GM18519 (cell line): Measurements from ENCODE around the gene PDE1C.

Experiments used
- ATAC-seq: cut with Tn5 transposase; IDR thresholded peaks from one replicate; pipeline ENCODE4 v1.9.1; 2021; ENCODE audit warnings: mild to moderate bottlenecking, moderate library complexity; ENCODE audit not compliant: unreplicated experiment, low FRiP score

Gene PDE1C

DNA sequence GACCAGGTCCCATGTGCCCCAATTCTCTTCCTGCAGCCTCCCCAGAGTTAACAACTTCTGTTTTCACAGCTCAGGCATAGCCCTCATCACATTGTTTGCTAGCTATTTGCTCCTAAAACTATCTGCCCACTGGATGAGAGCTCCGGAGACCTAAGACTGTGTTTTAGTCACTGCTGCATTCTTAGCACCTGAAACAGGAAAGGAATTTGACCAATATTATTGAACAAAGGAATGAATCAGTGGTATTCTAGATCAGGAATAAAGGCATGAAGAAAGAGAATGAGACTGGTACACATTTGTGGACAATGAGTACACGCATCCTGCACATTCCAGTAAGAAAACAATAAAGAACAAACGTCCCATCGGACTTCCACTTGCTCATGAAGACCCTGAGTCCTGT is 328.4 kb downstream of the PDE1C start:
- no peak for ATAC-seq

DNA sequence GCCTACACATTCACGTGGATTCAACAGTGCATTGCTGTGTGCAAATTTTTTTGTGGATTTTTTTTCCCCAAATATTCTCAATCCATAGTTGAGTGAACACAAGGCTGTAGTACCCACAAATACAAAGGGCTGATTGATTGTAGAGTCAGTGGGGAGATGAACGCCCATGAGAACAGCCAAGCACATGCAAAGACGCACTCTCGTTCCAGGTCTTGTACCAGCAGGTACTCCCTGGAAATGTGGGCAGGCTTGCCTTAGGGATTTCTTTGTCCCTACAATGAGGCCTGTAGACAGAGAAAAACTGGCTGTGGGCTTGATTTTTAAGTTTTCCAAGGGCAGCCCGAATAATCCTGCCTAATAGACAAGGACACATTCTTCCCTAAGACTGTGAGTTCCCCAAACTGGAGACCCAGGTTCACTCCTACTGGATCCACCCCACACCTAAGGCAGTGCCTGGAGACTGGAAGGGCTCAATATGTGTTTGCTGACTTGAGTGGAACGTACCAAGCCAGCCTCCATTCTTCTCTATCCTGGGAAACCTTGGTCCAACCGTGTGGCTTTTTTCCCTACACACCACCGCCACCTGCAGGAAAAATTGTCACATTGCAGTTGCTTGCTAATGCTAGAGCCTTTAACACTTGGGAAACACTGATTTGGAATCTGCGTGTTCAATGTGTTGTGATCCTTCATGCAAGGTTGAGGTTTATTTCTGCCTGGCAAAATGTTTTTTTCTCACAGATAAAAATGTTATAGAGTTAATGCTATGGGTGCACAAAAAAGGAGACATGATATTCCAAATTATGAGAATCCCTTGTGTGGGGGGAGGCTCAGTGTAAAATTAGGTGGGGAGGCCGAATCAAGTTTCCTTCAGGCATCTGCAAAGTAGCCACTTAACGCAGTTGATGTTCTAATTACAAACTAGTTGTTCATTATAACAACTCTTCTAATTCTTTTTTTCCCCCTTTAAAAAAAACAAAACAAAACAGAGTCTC is 333.9 kb downstream of the PDE1C start:
- no peak for ATAC-seq

DNA sequence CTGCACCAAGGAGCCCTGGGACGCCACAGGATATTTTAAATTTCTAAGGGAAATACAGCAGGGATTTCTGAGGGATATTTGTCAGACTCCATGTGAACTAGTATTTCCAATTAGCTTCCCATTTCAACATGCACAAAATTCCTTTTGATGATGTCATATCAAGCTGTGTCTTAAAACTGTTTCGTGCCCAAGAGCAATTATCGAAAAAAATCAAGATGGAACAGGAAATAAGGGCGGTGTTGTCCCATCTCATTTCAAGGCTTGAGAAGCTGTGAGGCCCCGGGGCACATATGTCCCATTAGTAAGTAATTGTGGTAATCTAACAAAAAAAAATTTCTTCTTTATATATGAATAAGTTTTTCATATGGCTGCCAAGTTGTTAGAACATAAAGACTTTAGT is 335.8 kb downstream of the PDE1C start:
- no peak for ATAC-seq

DNA sequence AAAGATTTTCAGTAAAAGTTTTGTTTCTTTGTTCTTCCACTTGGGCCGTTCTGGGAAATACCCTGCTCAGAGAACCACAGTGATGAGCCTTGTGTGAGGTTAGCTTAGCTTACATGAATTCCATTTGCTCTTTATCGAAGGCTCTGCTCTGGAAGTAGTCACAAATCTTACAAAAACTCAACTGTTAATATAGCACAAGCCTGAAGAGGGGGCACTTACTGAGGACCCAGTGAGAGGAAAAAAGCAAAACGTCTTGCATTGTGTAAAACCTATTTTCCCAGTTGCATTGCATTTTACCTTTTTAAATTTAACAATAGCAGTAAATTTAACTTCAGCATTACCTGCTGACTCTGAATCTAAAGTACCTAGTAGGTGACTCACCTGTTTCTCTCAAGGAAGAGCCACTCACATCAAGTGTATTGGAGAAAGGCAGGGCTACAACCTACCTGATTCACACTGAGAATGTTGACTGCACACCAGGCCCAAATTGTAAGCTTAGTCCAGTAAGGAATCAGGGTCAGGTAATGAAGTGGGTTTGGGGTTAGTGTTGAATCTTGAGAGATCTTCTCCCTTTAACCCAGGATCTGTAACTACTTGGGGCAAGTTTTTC is 340.9 kb downstream of the PDE1C start:
- no peak for ATAC-seq

DNA sequence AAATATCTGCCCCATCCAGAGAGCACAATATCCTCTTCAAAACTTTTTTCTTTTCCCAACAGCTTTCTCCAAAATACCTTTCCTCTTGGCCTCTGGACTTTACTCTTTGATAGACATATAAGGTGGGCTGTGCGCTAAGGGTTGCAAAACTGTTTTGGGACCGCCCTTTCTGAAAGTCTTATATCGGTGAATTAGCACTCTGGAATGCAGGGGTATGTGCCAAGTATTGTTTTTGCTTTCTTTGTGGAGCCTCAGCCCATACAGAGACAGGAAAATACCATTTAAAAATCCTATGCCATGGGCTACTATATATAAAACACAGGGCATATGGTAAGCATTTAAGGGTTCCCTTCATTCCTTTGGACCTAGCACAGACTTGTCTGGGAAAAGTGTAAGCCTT is 345.5 kb downstream of the PDE1C start:
- no peak for ATAC-seq

DNA sequence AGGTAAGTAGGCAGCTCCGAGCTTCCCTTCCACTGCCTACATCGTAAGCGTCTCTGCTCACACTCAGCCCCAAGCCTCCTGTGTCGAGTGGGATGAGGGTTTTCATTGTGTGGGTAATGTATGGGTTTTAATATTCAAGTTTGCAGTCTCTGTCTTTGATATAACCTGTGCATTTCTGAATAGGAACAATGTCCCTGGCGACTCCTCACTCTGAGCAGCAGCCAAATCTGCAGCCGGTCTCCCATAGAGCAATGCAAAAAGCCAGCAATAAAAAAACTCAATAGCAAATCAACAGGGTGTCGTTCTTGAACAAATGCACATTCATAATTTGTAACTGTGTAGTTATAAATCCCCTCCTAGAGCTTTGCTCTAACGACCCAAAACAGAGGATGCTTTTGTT is 349.8 kb downstream of the PDE1C start:
- ATAC-seq, result no peak

DNA sequence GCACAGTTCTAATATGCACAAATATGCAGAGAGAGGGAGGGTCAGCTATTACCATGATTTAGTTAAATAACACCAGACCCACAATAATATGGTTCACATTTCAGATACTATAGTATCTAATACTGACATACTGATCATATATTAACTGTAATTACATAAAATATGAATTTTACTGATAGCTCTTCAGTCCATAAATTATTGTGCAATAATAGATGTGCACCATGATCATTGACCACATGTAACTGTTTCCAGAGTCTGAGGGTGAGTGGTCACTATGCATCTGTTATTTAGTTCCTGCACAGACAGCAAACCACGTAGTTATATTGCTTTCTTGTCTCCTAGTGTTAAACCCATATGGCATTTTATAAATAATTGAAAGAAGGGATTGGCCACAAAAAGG is 353.9 kb downstream of the PDE1C start:
- ATAC-seq, result no peak

DNA sequence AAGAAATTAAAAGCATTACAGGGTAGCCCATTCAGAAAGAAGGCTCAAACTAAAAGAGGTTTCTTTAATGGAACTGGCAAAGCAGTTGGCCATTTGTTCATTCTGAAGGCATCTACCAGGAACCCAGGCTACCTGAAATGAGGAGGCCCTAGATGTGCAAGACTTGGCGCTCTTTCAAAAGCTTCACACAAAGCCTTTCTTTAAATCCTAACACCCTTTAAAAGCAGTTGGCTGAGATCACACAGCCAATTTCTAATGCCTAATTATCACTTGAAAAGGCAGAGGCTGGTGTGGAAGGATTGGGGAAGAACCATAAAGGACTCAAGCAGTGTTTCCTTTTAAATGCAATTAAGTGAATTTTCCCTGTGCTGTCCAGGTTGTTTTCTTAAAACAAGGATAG is 360.0 kb downstream of the PDE1C start:
- no peak for ATAC-seq

DNA sequence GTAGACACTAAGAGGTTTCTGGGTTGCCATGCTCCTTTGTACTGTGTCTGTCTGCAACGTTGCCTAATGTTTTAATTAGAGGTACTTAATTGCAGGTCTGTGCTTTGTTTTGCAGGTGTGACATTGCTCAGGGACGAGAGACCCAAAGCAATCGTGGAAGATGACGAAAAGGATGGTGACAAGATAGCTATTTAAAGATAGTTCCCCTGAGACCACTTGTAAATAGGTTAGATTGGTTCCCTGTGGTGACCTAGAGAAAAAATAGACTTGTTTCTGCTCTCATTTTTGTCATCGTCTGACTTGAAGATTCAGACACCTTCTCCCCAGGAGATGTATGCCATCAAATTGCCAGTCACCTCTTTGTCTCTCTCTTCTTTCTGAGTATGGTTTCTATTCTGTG is 363.1 kb downstream of the PDE1C start:
- ATAC-seq, result no peak

DNA sequence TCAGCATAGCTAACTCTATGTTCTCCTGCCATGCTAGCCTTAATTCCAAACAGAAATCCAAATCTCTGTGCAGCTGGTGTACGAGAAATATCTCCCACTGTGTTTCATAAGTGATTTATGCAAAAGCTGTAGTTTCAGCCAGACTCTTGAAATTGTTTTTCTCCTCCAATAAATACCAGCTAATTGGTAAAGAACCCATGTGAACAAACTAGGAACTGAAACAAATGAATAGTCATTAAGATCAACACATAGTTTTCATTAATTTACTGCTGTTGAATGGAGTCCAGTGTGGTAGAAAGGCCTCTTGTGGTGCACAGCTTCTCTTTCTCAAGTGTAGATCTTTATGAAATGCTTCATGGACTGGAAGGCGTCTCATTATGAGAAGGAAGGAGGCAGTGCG is 364.8 kb downstream of the PDE1C start:
- no peak for ATAC-seq

DNA sequence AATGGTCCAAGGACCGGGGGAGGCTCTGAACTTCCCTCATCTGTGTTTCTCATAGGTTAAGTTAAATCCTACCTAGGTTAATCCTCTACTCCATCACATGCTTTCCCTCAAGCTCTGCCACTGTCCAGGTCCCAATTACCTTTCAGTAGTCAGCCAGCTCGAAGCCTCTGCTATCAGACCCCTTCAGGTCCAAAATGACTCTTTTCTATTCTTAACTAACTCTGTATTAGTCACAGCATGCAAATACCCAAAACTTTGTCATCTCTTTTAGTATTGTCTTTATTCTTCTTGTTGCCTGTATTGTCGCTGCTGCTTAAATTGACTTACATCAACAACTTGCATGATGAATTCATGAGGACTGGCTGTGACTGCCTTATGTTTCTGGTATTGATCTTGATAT is 367.9 kb downstream of the PDE1C start:
- no peak for ATAC-seq
